B cell (primary cell): ENCODE measurements around the gene FAHD2A. TPM values are rescaled to one million over a fixed set of nuclear protein-coding genes. Genes with fewer than 3 reads are reported as not detected.

Experiments used
- ATAC-seq: fragments of 200-7000 bp; cut with Tn5 transposase; one replicate; pipeline ENCODE4 v1.10.0; 2021; ENCODE audit warnings: low read depth, mild to moderate bottlenecking, moderate number of reproducible peaks, moderate library complexity
- CTCF ChIA-PET: fragments of 350-600 bp; sonication (Branson Sonifier 250); formaldehyde crosslinking; loops from one replicate; lab custom pipeline; 2021; ENCODE audit warnings: antibody characterized with exemption, inconsistent platforms; lab: Charles Lee
- POLR2A ChIA-PET: fragments of 350-600 bp; sonication (Branson Sonifier 250); formaldehyde crosslinking; loops from one replicate; lab custom pipeline; 2021; ENCODE audit warnings: antibody characterized with exemption; lab: Charles Lee
- DNase-seq: peaks from one replicate; pipeline ENCODE4 v3.0.0; 2013
- H2AFZ ChIP-seq: 2 replicates; pipeline ENCODE4 v1.6.1; 2012; ENCODE audit warnings: mild to moderate bottlenecking, low read depth, low read length; ENCODE audit not compliant: insufficient read depth, poor library complexity, severe bottlenecking
- H3K27ac ChIP-seq, 2 donors: 1 replicate in 1 of 2; 2 replicates in 1 of 2; pipeline ENCODE4 v1.5.1; 2012 to 2013; ENCODE audit warnings: low read length in 2 of 2, mild to moderate bottlenecking in 2 of 2, moderate library complexity in 1 of 2
- H3K27me3 ChIP-seq, 4 experiments: fragments of 200-600 bp in 1 of 4; sonication (generic) in 1 of 4; replicated peaks in 1 of 4; 1 replicate in 2 of 4; 2 replicates in 2 of 4; pipeline versions ENCODE4 v1.6.1 to v1.7.0; 2013 to 2016; ENCODE audit warnings: low read length in 3 of 4, mild to moderate bottlenecking in 2 of 4, mixed read lengths in 1 of 4, moderate library complexity in 1 of 4; ENCODE audit not compliant: insufficient read depth in 4 of 4, control insufficient read depth in 3 of 4; ENCODE audit errors: control extremely low read depth in 1 of 4
- H3K36me3 ChIP-seq, 2 experiments: replicated peaks in 1 of 2; 1 replicate in 1 of 2; 2 replicates in 1 of 2; pipeline versions ENCODE4 v1.6.1 to v1.7.1; 2013; ENCODE audit warnings: low read length in 1 of 2; ENCODE audit not compliant: insufficient read depth in 2 of 2, control insufficient read depth in 1 of 2; ENCODE audit errors: control extremely low read depth in 1 of 2, extremely low read depth in 1 of 2
- H3K4me1 ChIP-seq, 2 donors: fragments of 200-600 bp in 1 of 2; sonication (generic) in 1 of 2; 1 replicate in 1 of 2; 2 replicates in 1 of 2; pipeline versions ENCODE4 v1.5.1 to v1.6.1; 2013 to 2017; ENCODE audit warnings: low read length in 2 of 2; ENCODE audit not compliant: control insufficient read depth in 2 of 2, insufficient read depth in 2 of 2
- H3K4me2 ChIP-seq: replicated peaks from 2 replicates; pipeline ENCODE3; 2012; ENCODE audit warnings: mild to moderate bottlenecking, low read depth, low read length; ENCODE audit not compliant: poor library complexity, severe bottlenecking
- H3K4me3 ChIP-seq, 5 experiments: fragments of 200-600 bp in 1 of 5; sonication (generic) in 1 of 5; 1 replicate in 3 of 5; 2 replicates in 2 of 5; pipeline versions ENCODE4 v1.5.1 to v1.7.0; 2011 to 2016; ENCODE audit warnings: low read length in 4 of 5, mild to moderate bottlenecking in 4 of 5, low read depth in 2 of 5, control low read depth in 1 of 5, moderate library complexity in 1 of 5; ENCODE audit not compliant: insufficient read depth in 1 of 5; ENCODE audit errors: control extremely low read depth in 1 of 5, extremely low read depth in 1 of 5
- H3K79me2 ChIP-seq: fragments of 200-600 bp; sonication (generic); one replicate; pipeline ENCODE4 v1.6.0; 2016; ENCODE audit warnings: low read length; ENCODE audit not compliant: control insufficient read depth, insufficient read depth
- H3K9ac ChIP-seq: fragments of 200-600 bp; sonication (generic); 2 replicates; pipeline ENCODE4 v1.6.1; 2017; ENCODE audit warnings: mild to moderate bottlenecking, low read length, moderate library complexity
- H3K9me3 ChIP-seq, 3 donors: one replicate each; pipeline versions ENCODE4 v1.6.1 to v1.7.1; 2013; ENCODE audit warnings: low read length in 2 of 3; ENCODE audit not compliant: control insufficient read depth in 2 of 3, insufficient read depth in 1 of 3; ENCODE audit errors: control extremely low read depth in 1 of 3
- H4K20me1 ChIP-seq: 2 replicates; pipeline ENCODE4 v1.6.0; 2012; ENCODE audit warnings: mild to moderate bottlenecking, low read length; ENCODE audit not compliant: insufficient read depth, control insufficient read depth, poor library complexity, severe bottlenecking
- H3K27ac Mint-ChIP-seq: one replicate; pipeline ENCODE4 v1.8.0; 2021; ENCODE audit warnings: mixed read lengths
- H3K27me3 Mint-ChIP-seq: one replicate; pipeline ENCODE4 v1.8.0; 2021; ENCODE audit warnings: mixed read lengths
- H3K4me1 Mint-ChIP-seq: one replicate; pipeline ENCODE4 v1.8.0; 2021; ENCODE audit warnings: mixed read lengths
- H3K4me3 Mint-ChIP-seq: one replicate; pipeline ENCODE4 v1.8.0; 2021; ENCODE audit warnings: mixed read lengths
- H3K9me3 Mint-ChIP-seq: one replicate; pipeline ENCODE4 v1.8.0; 2022; ENCODE audit warnings: mixed read lengths; ENCODE audit not compliant: insufficient read depth
- EZH2 ChIP-seq: IDR thresholded peaks from 2 replicates; pipeline ENCODE4 v1.6.1; 2012; ENCODE audit warnings: borderline replicate concordance, low read depth, mild to moderate bottlenecking, moderate library complexity, low read length; ENCODE audit not compliant: insufficient read depth, poor library complexity, severe bottlenecking
- WGBS: methylation state at CpG from one replicate; pipeline ENCODE4 v1.1.5; 2013; ENCODE audit warnings: missing lambda C conversion rate; ENCODE audit not compliant: insufficient coverage; 5-methylcytosine and 5-hydroxymethylcytosine counted together
- intact Hi-C: fragments of 100-400 bp; cut with micrococcal nuclease; formaldehyde crosslinking; loops from one replicate; pipeline ENCODE4 v1.10.0; 2022
- polyA plus RNA-seq: library from polyadenylated mRNA; depleted of rRNA; stranded (reverse); fragments of >200 nt; gene quantifications from 2 replicates; pipeline ENCODE4 v1.2.3, GENCODE V29; 2012
- total RNA-seq, 2 donors: library from RNA; stranded (reverse); fragments of 120-200 nt in 1 of 2; gene quantifications; 1 replicate in 1 of 2; 2 replicates in 1 of 2; pipeline versions ENCODE4 v1.2.3 to v1.2.4, GENCODE V29; 2013 to 2022
- TF ChIP-seq, protein P1 (sequence below): fragments of 200-600 bp; IDR thresholded peaks from one replicate; pipeline ENCODE4 v1.8.0; 2022; ENCODE audit warnings: antibody characterized with exemption, mild to moderate bottlenecking

FAHD2A gene
- total and polyA plus RNA-seq, 2 donors (not counting 1 experiment from before 2014, with no cell fraction given): 18.3 to 22.9 TPM

- CTCF ChIA-PET: no interaction called here
- 91% methylated on average over 10 of the region's 14 CpGs for WGBS
- intact Hi-C loops: no loop called here
- no peak overlapping the region for H3K9ac ChIP-seq
- Mint-ChIP-seq H3K4me3 (no peak overlapping the region), H3K27me3 (peaks cover 10% of the 10 kb centered on the region), H3K27ac (no peak overlapping the region), H3K9me3 (no peaks in the 10 kb centered on the region), H3K4me1 (no peaks in the 10 kb centered on the region)
- H3K4me2 ChIP-seq: no peak overlapping the region
- no peak for ATAC-seq
- no peaks in the 10 kb centered on the region for H3K9me3 ChIP-seq
- no peaks in the 10 kb centered on the region for H3K4me1 ChIP-seq
- H2AFZ ChIP-seq: no peak overlapping the region
- no peak for DNase-seq
- POLR2A ChIA-PET: no interaction called here
- no peaks in the 10 kb centered on the region for H4K20me1 ChIP-seq
- no peaks in the 10 kb centered on the region for H3K79me2 ChIP-seq
- no peak overlapping the region for H3K27ac ChIP-seq
- no peaks in the 10 kb centered on the region for H3K36me3 ChIP-seq
- no peak overlapping the region for H3K4me3 ChIP-seq
- TF ChIP-seq, protein P1, sequence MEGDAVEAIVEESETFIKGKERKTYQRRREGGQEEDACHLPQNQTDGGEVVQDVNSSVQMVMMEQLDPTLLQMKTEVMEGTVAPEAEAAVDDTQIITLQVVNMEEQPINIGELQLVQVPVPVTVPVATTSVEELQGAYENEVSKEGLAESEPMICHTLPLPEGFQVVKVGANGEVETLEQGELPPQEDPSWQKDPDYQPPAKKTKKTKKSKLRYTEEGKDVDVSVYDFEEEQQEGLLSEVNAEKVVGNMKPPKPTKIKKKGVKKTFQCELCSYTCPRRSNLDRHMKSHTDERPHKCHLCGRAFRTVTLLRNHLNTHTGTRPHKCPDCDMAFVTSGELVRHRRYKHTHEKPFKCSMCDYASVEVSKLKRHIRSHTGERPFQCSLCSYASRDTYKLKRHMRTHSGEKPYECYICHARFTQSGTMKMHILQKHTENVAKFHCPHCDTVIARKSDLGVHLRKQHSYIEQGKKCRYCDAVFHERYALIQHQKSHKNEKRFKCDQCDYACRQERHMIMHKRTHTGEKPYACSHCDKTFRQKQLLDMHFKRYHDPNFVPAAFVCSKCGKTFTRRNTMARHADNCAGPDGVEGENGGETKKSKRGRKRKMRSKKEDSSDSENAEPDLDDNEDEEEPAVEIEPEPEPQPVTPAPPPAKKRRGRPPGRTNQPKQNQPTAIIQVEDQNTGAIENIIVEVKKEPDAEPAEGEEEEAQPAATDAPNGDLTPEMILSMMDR: no peak
- peaks cover 0 to 3% (median 0%) of the 10 kb centered on the region in 4 experiments for H3K27me3 ChIP-seq
Measured at GRCh38 chr2:95382686-95383634, 19.5 kb upstream of the FAHD2A start.

DNA sequence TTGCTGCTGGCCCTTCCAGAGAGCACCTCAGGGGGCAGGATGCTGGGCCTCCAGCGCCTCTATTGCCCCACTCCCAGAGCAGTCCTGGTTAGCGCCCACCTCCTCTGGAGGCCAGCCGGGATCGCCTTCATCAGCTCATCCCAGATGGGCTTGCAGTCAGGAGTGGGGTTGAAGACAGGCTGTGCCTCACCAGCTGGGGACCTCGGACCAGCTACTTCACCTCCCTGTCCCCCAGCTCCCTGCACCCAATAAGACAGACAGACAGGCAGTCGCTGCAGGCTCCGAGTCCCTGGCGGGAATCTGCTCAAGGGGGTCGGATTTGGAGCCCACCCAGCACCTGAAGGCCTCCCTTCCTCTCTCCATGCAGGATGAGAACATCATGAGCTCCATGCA is 18.9 kb upstream of the FAHD2A start:
- H2AFZ ChIP-seq: no peak overlapping the region
- no peaks in the 10 kb centered on the region for H4K20me1 ChIP-seq
- peaks cover 0 to 3% (median 0%) of the 10 kb centered on the region in 4 experiments for H3K27me3 ChIP-seq
- no peak overlapping the region for H3K9ac ChIP-seq
- no peaks in the 10 kb centered on the region for H3K9me3 ChIP-seq
- POLR2A ChIA-PET: no interaction called here
- CTCF ChIA-PET: no interaction called here
- H3K9me3 Mint-ChIP-seq: no peaks in the 10 kb centered on the region
- H3K4me2 ChIP-seq: no peak overlapping the region
- intact Hi-C loops: no loop called here
- TF ChIP-seq, protein P1: no peak
- TF ChIP-seq EZH2: no peak
- no peak for DNase-seq
- H3K27me3 Mint-ChIP-seq: peaks cover 10% of the 10 kb centered on the region
- no peak for ATAC-seq
- H3K36me3 ChIP-seq: no peaks in the 10 kb centered on the region
- no peak overlapping the region for H3K27ac ChIP-seq
- no peaks in the 10 kb centered on the region for H3K4me1 ChIP-seq
- no peaks in the 10 kb centered on the region for H3K79me2 ChIP-seq
- 91% methylated on average over 4 of the region's 9 CpGs for WGBS
- H3K4me1 Mint-ChIP-seq: no peaks in the 10 kb centered on the region
- H3K4me3 Mint-ChIP-seq: no peak overlapping the region
- no peak overlapping the region for H3K4me3 ChIP-seq
- no peak overlapping the region for H3K27ac Mint-ChIP-seq
